H1 (cell line): ENCODE results near the gene MTNR1B. TPM values are rescaled to one million over a fixed set of nuclear protein-coding genes. Genes with fewer than 3 reads are reported as not detected.

Experiments used
- CTCF ChIA-PET: fragments of 300-600 bp; sonication (Branson Sonifier 250); formaldehyde crosslinking; loops from one replicate; lab custom pipeline; 2021; ENCODE audit not compliant: partially characterized antibody; lab: Charles Lee
- POLR2A ChIA-PET: fragments of 300-600 bp; sonication (Branson Sonifier 250); formaldehyde crosslinking; loops from one replicate; lab custom pipeline; 2021; ENCODE audit warnings: inconsistent platforms; ENCODE audit not compliant: partially characterized antibody; lab: Charles Lee
- DNase-seq, 2 experiments: peaks; one replicate each; pipeline versions ENCODE4 v3.0.0 to v3.0.0-alpha.2; 2010 to 2022; ENCODE audit warnings: low spot score in 2 of 2, low read depth in 1 of 2, mixed read lengths in 1 of 2
- FAIRE-seq: peaks from 2 replicates; lab custom pipeline; 2011; peaks lifted over from hg19 to GRCh38; lab: Jason Lieb, UNC
- H2AFZ ChIP-seq: 2 replicates; pipeline ENCODE4 v1.8.1; 2012; ENCODE audit warnings: low read length, inconsistent platforms
- H2AK5ac ChIP-seq: 2 replicates; pipeline ENCODE4 v1.6.1; 2013; ENCODE audit warnings: low read depth, low read length
- H2BK120ac ChIP-seq: replicated peaks from 2 replicates; pipeline ENCODE3; 2013; ENCODE audit warnings: low read depth, low read length, inconsistent platforms
- H2BK12ac ChIP-seq: 2 replicates; pipeline ENCODE4 v1.6.1; 2013; ENCODE audit warnings: low read depth, low read length
- H2BK15ac ChIP-seq: 2 replicates; pipeline ENCODE4 v1.6.1; 2013; ENCODE audit warnings: low read length
- H2BK20ac ChIP-seq: 2 replicates; pipeline ENCODE4 v1.6.1; 2013; ENCODE audit warnings: low read length
- H2BK5ac ChIP-seq: 2 replicates; pipeline ENCODE4 v1.6.1; 2013; ENCODE audit warnings: low read depth, low read length
- H3K14ac ChIP-seq: 2 replicates; pipeline ENCODE4 v1.6.1; 2013; ENCODE audit warnings: inconsistent platforms; ENCODE audit not compliant: insufficient read length
- H3K18ac ChIP-seq: 2 replicates; pipeline ENCODE4 v1.6.1; 2013; ENCODE audit warnings: low read length; ENCODE audit errors: extremely low read depth
- H3K23ac ChIP-seq: 2 replicates; pipeline ENCODE4 v1.6.1; 2013; ENCODE audit warnings: inconsistent platforms; ENCODE audit not compliant: insufficient read length
- H3K23me2 ChIP-seq: 2 replicates; pipeline ENCODE4 v1.6.1; 2013; ENCODE audit warnings: low read depth, low read length
- H3K27ac ChIP-seq: 2 replicates; pipeline ENCODE4 v1.6.1; 2011; ENCODE audit warnings: low read depth, low read length, inconsistent platforms
- H3K27me3 ChIP-seq, 4 experiments: replicated peaks in 1 of 4; 1 replicate in 1 of 4; 2 replicates in 3 of 4; pipeline versions ENCODE4 v1.6.1 to v1.8.1; 2011 to 2013; ENCODE audit warnings: low read length in 3 of 4, mild to moderate bottlenecking in 3 of 4, inconsistent platforms in 2 of 4, mixed read lengths in 2 of 4, moderate library complexity in 1 of 4; ENCODE audit not compliant: control insufficient read depth in 3 of 4, insufficient read depth in 3 of 4; ENCODE audit errors: extremely low read depth in 1 of 4
- H3K36me3 ChIP-seq, 4 experiments: 2 replicates each; pipeline versions ENCODE4 v1.6.1 to v1.8.1; 2011 to 2013; ENCODE audit warnings: mild to moderate bottlenecking in 4 of 4, low read length in 3 of 4, moderate library complexity in 2 of 4, control low read depth in 1 of 4, inconsistent platforms in 1 of 4; ENCODE audit not compliant: insufficient read depth in 4 of 4, control insufficient read depth in 2 of 4
- H3K4ac ChIP-seq: replicated peaks from 2 replicates; pipeline ENCODE3; 2013; ENCODE audit warnings: low read length, low read depth, mixed read lengths, inconsistent platforms; ENCODE audit not compliant: insufficient read length
- H3K4me1 ChIP-seq, 4 experiments: replicated peaks in 1 of 4; 1 replicate in 1 of 4; 2 replicates in 3 of 4; pipeline versions ENCODE4 v1.6.1 to v1.8.1; 2011 to 2013; ENCODE audit warnings: low read length in 3 of 4, inconsistent platforms in 2 of 4, mixed read lengths in 1 of 4; ENCODE audit not compliant: insufficient read depth in 4 of 4, control insufficient read depth in 3 of 4
- H3K4me2 ChIP-seq, 2 experiments: 2 replicates each; pipeline versions ENCODE4 v1.6.1 to v1.8.1; 2011 to 2013; ENCODE audit warnings: low read depth in 2 of 2, low read length in 2 of 2, control low read depth in 1 of 2, inconsistent platforms in 1 of 2, mild to moderate bottlenecking in 1 of 2; ENCODE audit not compliant: insufficient read depth in 1 of 2
- H3K4me3 ChIP-seq, 4 experiments: fragments of 200-600, 300-600 bp in 1 of 4; sonication (generic), shearing (Covaris generic), sonication (Bioruptor Twin) in 1 of 4; 2 replicates each; pipeline versions ENCODE4 v1.5.1 to v1.8.1; 2011 to 2016; ENCODE audit warnings: low read length in 4 of 4, low read depth in 3 of 4, control low read depth in 2 of 4, inconsistent platforms in 2 of 4, mild to moderate bottlenecking in 2 of 4, mixed read lengths in 1 of 4, moderate library complexity in 1 of 4; ENCODE audit not compliant: insufficient read depth in 2 of 4; ENCODE audit errors: extremely low read depth in 1 of 4
- H3K56ac ChIP-seq: replicated peaks from 2 replicates; pipeline ENCODE3; 2013; ENCODE audit warnings: low read depth, mild to moderate bottlenecking, mixed read lengths, low read length, inconsistent platforms; ENCODE audit not compliant: insufficient read length
- H3K79me1 ChIP-seq: 2 replicates; pipeline ENCODE4 v1.6.1; 2013; ENCODE audit warnings: low read depth, low read length, control low read depth
- H3K79me2 ChIP-seq, 2 experiments: 2 replicates each; pipeline versions ENCODE4 v1.6.1 to v1.8.1; 2012 to 2013; ENCODE audit warnings: low read length in 2 of 2, mild to moderate bottlenecking in 2 of 2, inconsistent platforms in 1 of 2; ENCODE audit not compliant: insufficient read depth in 2 of 2, control insufficient read depth in 1 of 2
- H3K9ac ChIP-seq, 4 experiments: replicated peaks in 1 of 4; 1 replicate in 1 of 4; 2 replicates in 3 of 4; pipeline versions ENCODE4 v1.6.1 to v1.8.1; 2011 to 2013; ENCODE audit warnings: low read depth in 3 of 4, low read length in 3 of 4, control low read depth in 2 of 4, mild to moderate bottlenecking in 2 of 4, moderate library complexity in 2 of 4, inconsistent platforms in 1 of 4; ENCODE audit errors: extremely low read depth in 1 of 4
- H3K9me3 ChIP-seq, 2 experiments: 2 replicates each; pipeline versions ENCODE4 v1.6.1 to v1.8.1; 2012 to 2013; ENCODE audit warnings: mild to moderate bottlenecking in 2 of 2, moderate library complexity in 2 of 2, control low read depth in 1 of 2, inconsistent platforms in 1 of 2, low read depth in 1 of 2, low read length in 1 of 2, mixed read lengths in 1 of 2; ENCODE audit not compliant: insufficient read depth in 2 of 2
- H4K20me1 ChIP-seq, 2 experiments: replicated peaks in 1 of 2; 2 replicates each; pipeline versions ENCODE3 to v1.8.1; 2011 to 2013; ENCODE audit warnings: inconsistent platforms in 2 of 2, low read length in 2 of 2, mild to moderate bottlenecking in 1 of 2; ENCODE audit not compliant: insufficient read depth in 2 of 2, control insufficient read depth in 1 of 2
- H4K5ac ChIP-seq: 2 replicates; pipeline ENCODE4 v1.6.1; 2013; ENCODE audit warnings: low read length, low read depth, mixed read lengths, inconsistent platforms; ENCODE audit not compliant: insufficient read length
- H4K8ac ChIP-seq: 2 replicates; pipeline ENCODE4 v1.8.0; 2013; ENCODE audit warnings: mild to moderate bottlenecking, moderate library complexity, low read length, inconsistent platforms; ENCODE audit not compliant: insufficient read depth; ENCODE audit errors: extremely low read depth
- H4K91ac ChIP-seq: replicated peaks from 2 replicates; pipeline ENCODE3; 2013; ENCODE audit warnings: low read length, mixed read lengths, inconsistent platforms; ENCODE audit not compliant: insufficient read length
- ATF2 ChIP-seq: IDR thresholded peaks from 2 replicates; pipeline ENCODE4 v1.6.1; 2012; ENCODE audit warnings: low read length, inconsistent platforms
- BCL11A ChIP-seq, 2 experiments: IDR thresholded peaks; one replicate each; pipeline ENCODE4 v1.6.1; 2011; ENCODE audit warnings: low read depth in 2 of 2, low read length in 2 of 2, mild to moderate bottlenecking in 2 of 2
- CBX8 ChIP-seq: fragments of 300-800, 300-1000 bp; sonication (generic); IDR thresholded peaks from 2 replicates; pipeline ENCODE4 v1.7.1; 2016; ENCODE audit warnings: low read depth, low read length, borderline replicate concordance
- CHD2 ChIP-seq: IDR thresholded peaks from 2 replicates; pipeline ENCODE4 v1.6.1; 2012; ENCODE audit warnings: low read length, improper control_type of control experiment
- HDAC2 ChIP-seq, 2 experiments: fragments of 300-600 bp in 1 of 2; sonication (generic) in 1 of 2; IDR thresholded peaks; 2 replicates each; pipeline ENCODE4 v1.6.1; 2011 to 2012; ENCODE audit warnings: low read depth in 2 of 2, low read length in 2 of 2, mild to moderate bottlenecking in 2 of 2, moderate library complexity in 2 of 2, borderline replicate concordance in 1 of 2, inconsistent platforms in 1 of 2
- KDM5A ChIP-seq: fragments of 200-600 bp; IDR thresholded peaks from 2 replicates; pipeline ENCODE4 v1.7.1; 2012; ENCODE audit warnings: mild to moderate bottlenecking, low read length, inconsistent platforms, mixed read lengths
- MAFK ChIP-seq: IDR thresholded peaks from 2 replicates; pipeline ENCODE4 v1.6.1; 2012; ENCODE audit warnings: low read depth, mild to moderate bottlenecking, improper control_type of control experiment, low read length
- POU5F1 ChIP-seq: IDR thresholded peaks from 2 replicates; pipeline ENCODE4 v1.6.1; 2011; ENCODE audit warnings: low read depth, mild to moderate bottlenecking, low read length, moderate library complexity
- SP2 ChIP-seq: IDR thresholded peaks from 2 replicates; pipeline ENCODE4 v1.6.1; 2012; ENCODE audit warnings: mild to moderate bottlenecking, low read length, inconsistent platforms
- ZNF274 ChIP-seq: IDR thresholded peaks from 2 replicates; pipeline ENCODE4 v1.7.0; 2012; ENCODE audit warnings: low read length, borderline replicate concordance; ENCODE audit errors: extremely low read depth
- WGBS, 2 experiments: shearing (Covaris generic) in 1 of 2; methylation state at CpG; one replicate each; pipeline versions ENCODE4 v1.1.6 to v1.1.7; 2013 to 2015; ENCODE audit warnings: low lambda C conversion rate in 2 of 2, mixed read lengths in 2 of 2, inconsistent platforms in 1 of 2, low coverage in 1 of 2, missing lambda C conversion rate in 1 of 2; ENCODE audit not compliant: insufficient replicate concordance in 2 of 2, insufficient coverage in 1 of 2, insufficient read length in 1 of 2; ENCODE audit errors: extremely low coverage in 1 of 2, missing lambda C conversion rate in 1 of 2; 5-methylcytosine and 5-hydroxymethylcytosine counted together
- polyA plus RNA-seq, 7 experiments: library from polyadenylated mRNA; depleted of rRNA in 3 of 7; stranded (reverse) in 5 of 7; unstranded in 2 of 7; fragments of >200 nt in 5 of 7; fragments of 200-250 nt in 2 of 7; gene quantifications; 1 replicate in 5 of 7; 2 replicates in 1 of 7; 4 replicates in 1 of 7; pipeline versions ENCODE4 v1.2.1 to v1.2.3, GENCODE V29; 2011 to 2013; ENCODE audit warnings: missing spikeins in 2 of 7, mixed read lengths in 2 of 7
- total RNA-seq: library from RNA; stranded (reverse); fragmentation: NEBNext Ultra II Directional; extraction: Animal tissue kit (Norgen Biotek cat#: 25700); gene quantifications from 2 replicates; pipeline ENCODE4 v1.2.1, GENCODE V29; 2021
- TF ChIP-seq, protein P1 (sequence below): IDR thresholded peaks from 2 replicates; pipeline ENCODE4 v1.6.1; 2012; ENCODE audit warnings: inconsistent platforms
- TF ChIP-seq, protein P2 (sequence below): IDR thresholded peaks from 2 replicates; pipeline ENCODE4 v1.6.1; 2011; ENCODE audit warnings: low read depth, mild to moderate bottlenecking, low read length; ENCODE audit not compliant: insufficient read depth

The MTNR1B gene
- total and polyA plus RNA-seq, 2 of the 8 experiments (the other 6 are each of a cell fraction or from before 2014, with no cell fraction given), result 0.08 TPM; not detected in 1

GRCh38 chr11:92964471-92964870 lies 5.0 kb upstream of the MTNR1B start:
- Histone ChIP-seq H4K91ac (no peak overlapping the region), H2BK12ac (no peak overlapping the region), H3K36me3 (no peaks in the 10 kb centered on the region), H2BK20ac (no peak overlapping the region; the same call in 1 of the 2 replicates), H3K4ac (no peak overlapping the region), H3K4me1 (peaks cover 0 to 2% (median 1%) of the 10 kb centered on the region in 4 experiments; a peak in 3 of 7 replicates), H3K23ac (no peak overlapping the region), H2AFZ (no peak overlapping the region), H4K20me1 (no peaks in the 10 kb centered on the region), H4K5ac (no peak overlapping the region), H3K9me3 (no peaks in the 10 kb centered on the region), H4K8ac (no peak overlapping the region), H3K27ac (no peak overlapping the region), H3K9ac (no peak overlapping the region), H2BK15ac (no peak overlapping the region), H3K4me3 (no peak overlapping the region), H3K79me1 (no peaks in the 10 kb centered on the region), H2AK5ac (no peak overlapping the region), H3K18ac (no peak overlapping the region), H3K27me3 (peaks cover 5 to 13% (median 9%) of the 10 kb centered on the region in 4 experiments), H3K56ac (no peak overlapping the region), H2BK5ac (no peak overlapping the region), H2BK120ac (no peak overlapping the region), H3K14ac (no peak overlapping the region), H3K23me2 (peaks cover 4% of the 10 kb centered on the region), H3K79me2 (no peaks in the 10 kb centered on the region), H3K4me2 (no peak overlapping the region)
- FAIRE-seq, result no peak
- 93% methylated on average over 8 of the region's 8 CpGs; no CpG with 5 or more reads in 1 of the 2 experiments for WGBS, 2 experiments
- DNase-seq, result no peak
- CTCF ChIA-PET, result interaction anchor here (1.1 to 4.9 kb wide), 7 partner anchors 11 to 191 kb away, joined by 3 to 39 read pairs (median 7); no protein-coding TSS in a partner anchor
- POLR2A ChIA-PET, result no interaction called here
- no peak for TF ChIP-seq SP2
- TF ChIP-seq ZNF274, result no peak
- no peak for TF ChIP-seq CBX8
- TF ChIP-seq MAFK, result no peak
- TF ChIP-seq, protein P1, sequence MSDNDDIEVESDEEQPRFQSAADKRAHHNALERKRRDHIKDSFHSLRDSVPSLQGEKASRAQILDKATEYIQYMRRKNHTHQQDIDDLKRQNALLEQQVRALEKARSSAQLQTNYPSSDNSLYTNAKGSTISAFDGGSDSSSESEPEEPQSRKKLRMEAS, result no peak
- TF ChIP-seq HDAC2 (IDR thresholded peaks at IDR 0.05; ENCODE audit: borderline replicate concordance in 1 of 2, low read depth in 2 of 2, low read length in 2 of 2), result no peak
- TF ChIP-seq CHD2, result no peak
- no peak for TF ChIP-seq POU5F1
- no peak for TF ChIP-seq ATF2
- TF ChIP-seq KDM5A, result no peak
- TF ChIP-seq, protein P2, sequence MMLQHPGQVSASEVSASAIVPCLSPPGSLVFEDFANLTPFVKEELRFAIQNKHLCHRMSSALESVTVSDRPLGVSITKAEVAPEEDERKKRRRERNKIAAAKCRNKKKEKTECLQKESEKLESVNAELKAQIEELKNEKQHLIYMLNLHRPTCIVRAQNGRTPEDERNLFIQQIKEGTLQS, result no peak
- no peak for TF ChIP-seq BCL11A (IDR thresholded peaks at IDR 0.05; ENCODE audit: low read depth in 2 of 2, low read length in 2 of 2)
